K562 (cell line): ENCODE measurements around the gene NRG3. TPM values are rescaled to one million over a fixed set of nuclear protein-coding genes. Genes with fewer than 3 reads are reported as not detected.

Experiments used
- ATAC-seq: fragments of 200-7000 bp; cut with Tn5 transposase; 3 replicates; pipeline ENCODE4 v1.9.1; 2020; ENCODE audit warnings: moderate library complexity
- BruUV-seq: library from RNA; stranded (reverse); fragments of 400-500 nt; replicated peaks from 2 replicates; lab custom pipeline; 2021; lab: Mats Ljungman, UMichigan
- CTCF ChIA-PET: fragments of 300-600 bp; formaldehyde crosslinking; extraction: SDS; loops from one replicate; lab custom pipeline; 2021; ENCODE audit warnings: low intra/inter-chr PET ratio; lab: Yijun Ruan, JAX
- POLR2A ChIA-PET: fragments of 300-600, 350-650 bp; sonication (Branson Sonifier 250); formaldehyde crosslinking; extraction: SDS; loops from one replicate; lab custom pipeline; 2021; ENCODE audit warnings: antibody characterized with exemption, inconsistent platforms; lab: Yijun Ruan, JAX
- DNase-seq, 4 experiments: peaks; one replicate each; pipeline versions ENCODE4 v3.0.0 to v3.0.0-alpha.2; 2011 to 2018; ENCODE audit warnings: low spot score in 3 of 4, mixed read lengths in 3 of 4; ENCODE audit errors: extremely low read depth in 1 of 4
- FAIRE-seq: peaks from 2 replicates; lab custom pipeline; 2011; peaks lifted over from hg19 to GRCh38; lab: Jason Lieb, UNC
- H2AFZ ChIP-seq: 2 replicates; pipeline ENCODE4 v1.6.0; 2011; ENCODE audit warnings: low read depth, low read length, control low read depth, inconsistent platforms
- H3K27ac ChIP-seq: fragments of 200-600 bp; 3 replicates; pipeline ENCODE4 v1.8.0; 2011; ENCODE audit warnings: low read depth, mild to moderate bottlenecking, control low read depth, inconsistent platforms, low read length, moderate library complexity, mixed read lengths; ENCODE audit errors: extremely low read depth
- H3K27me3 ChIP-seq, 2 experiments: fragments of 300-600 bp in 1 of 2; 2 replicates in 1 of 2; 3 replicates in 1 of 2; pipeline versions ENCODE4 v1.6.0 to v1.8.0; 2011; ENCODE audit warnings: inconsistent platforms in 2 of 2, low read length in 2 of 2, mild to moderate bottlenecking in 1 of 2, mixed read lengths in 1 of 2, moderate library complexity in 1 of 2; ENCODE audit not compliant: control insufficient read depth in 2 of 2, insufficient read depth in 2 of 2
- H3K36me3 ChIP-seq: fragments of 300-600 bp; 3 replicates; pipeline ENCODE4 v1.8.0; 2011; ENCODE audit warnings: mild to moderate bottlenecking, low read length, inconsistent platforms; ENCODE audit not compliant: control insufficient read depth, insufficient read depth
- H3K4me1 ChIP-seq, 2 experiments: fragments of 200-600 bp in 1 of 2; replicated peaks in 1 of 2; 2 replicates in 1 of 2; 3 replicates in 1 of 2; pipeline versions ENCODE4 v1.5.1 to v1.8.0; 2011; ENCODE audit warnings: inconsistent platforms in 2 of 2, low read length in 2 of 2, mild to moderate bottlenecking in 1 of 2, mixed read lengths in 1 of 2, moderate library complexity in 1 of 2; ENCODE audit not compliant: control insufficient read depth in 2 of 2, insufficient read depth in 2 of 2
- H3K4me2 ChIP-seq: 2 replicates; pipeline ENCODE4 v1.6.1; 2011; ENCODE audit warnings: low read length, control low read depth, inconsistent platforms, mixed read lengths; ENCODE audit not compliant: insufficient read depth
- H3K4me3 ChIP-seq: fragments of 200-600 bp; sonication (generic), shearing (Covaris generic); 2 replicates; pipeline ENCODE4 v1.5.1; 2016; ENCODE audit warnings: control low read depth, inconsistent platforms
- H3K79me2 ChIP-seq: fragments of 200-600 bp; 3 replicates; pipeline ENCODE4 v1.8.0; 2011; ENCODE audit warnings: low read length, inconsistent platforms; ENCODE audit not compliant: control insufficient read depth, insufficient read depth
- H3K9ac ChIP-seq, 2 experiments: 2 replicates each; pipeline versions ENCODE4 v1.6.0 to v1.6.1; 2011; ENCODE audit warnings: low read depth in 2 of 2, low read length in 2 of 2, control low read depth in 1 of 2, inconsistent platforms in 1 of 2, mild to moderate bottlenecking in 1 of 2, mixed read lengths in 1 of 2; ENCODE audit not compliant: insufficient read depth in 1 of 2
- H3K9me1 ChIP-seq: one replicate; pipeline ENCODE4 v1.6.0; 2011; ENCODE audit warnings: inconsistent platforms, mild to moderate bottlenecking, low read length, moderate library complexity; ENCODE audit not compliant: control insufficient read depth, insufficient read depth
- H3K9me3 ChIP-seq: replicated peaks from 2 replicates; pipeline ENCODE4 v1.5.1; 2011; ENCODE audit warnings: low read depth, low read length, inconsistent platforms; ENCODE audit not compliant: control insufficient read depth, insufficient read depth
- H4K20me1 ChIP-seq: replicated peaks from 2 replicates; pipeline ENCODE4 v1.6.1; 2011; ENCODE audit warnings: low read length, inconsistent platforms, mixed read lengths; ENCODE audit not compliant: control insufficient read depth, insufficient read depth
- CBFA2T2 ChIP-seq: fragments of 450-650 bp; conservative IDR thresholded peaks from 2 replicates; pipeline ENCODE4 v1.6.1; 2017; ENCODE audit warnings: mild to moderate bottlenecking
- GATAD2B ChIP-seq: fragments of 450-650 bp; IDR thresholded peaks from 2 replicates; pipeline ENCODE4 v1.6.1; 2017; ENCODE audit warnings: mild to moderate bottlenecking, borderline replicate concordance
- MYBL2 ChIP-seq, 2 experiments: fragments of 450-650 bp in 1 of 2; sonication (generic) in 1 of 2; formaldehyde crosslinking in 1 of 2; IDR thresholded peaks; 2 replicates each; pipeline versions ENCODE4 v1.6.1 to v1.8.1; 2017 to 2022; ENCODE audit warnings: borderline replicate concordance in 1 of 2, inconsistent platforms in 1 of 2, low read depth in 1 of 2, mild to moderate bottlenecking in 1 of 2, missing genetic modification reagents in 1 of 2, moderate library complexity in 1 of 2
- RBM34 ChIP-seq: fragments of 200-400 bp; formaldehyde crosslinking; IDR thresholded peaks from 2 replicates; pipeline ENCODE4 v1.6.1; 2018; ENCODE audit warnings: low read length, borderline replicate concordance; ENCODE audit not compliant: insufficient read depth
- ZEB2 ChIP-seq: fragments of 450-650 bp; IDR thresholded peaks from 2 replicates; pipeline ENCODE4 v1.6.1; 2016
- ZNF41 ChIP-seq: fragments of 250-450 bp; sonication (Bioruptor Pico); conservative IDR thresholded peaks from 2 replicates; pipeline ENCODE4 v1.4.0; 2020; ENCODE audit warnings: mild to moderate bottlenecking
- WGBS: fragments of 100-300 bp; shearing (Covaris generic); methylation state at CpG from one replicate; pipeline ENCODE4 v1.1.6; 2016; ENCODE audit warnings: low coverage, mixed read lengths; ENCODE audit not compliant: insufficient coverage; ENCODE audit errors: missing lambda C conversion rate; 5-methylcytosine and 5-hydroxymethylcytosine counted together
- in situ Hi-C: fragments of 300-500 bp; cut with MboI; formaldehyde crosslinking; loops from 4 replicates; pipeline ENCODE4 v1.15.0; 2018; ENCODE audit warnings: inconsistent platforms, mixed read lengths
- intact Hi-C: fragments of 100-400 bp; cut with micrococcal nuclease; formaldehyde crosslinking; loops from 2 replicates; pipeline ENCODE4 v1.14.2; 2022
- polyA plus RNA-seq, 8 experiments: library from polyadenylated mRNA; depleted of rRNA in 4 of 8; stranded (reverse) in 5 of 8; unstranded in 3 of 8; fragments of >200 nt; fragmentation: Nextera tagmentation in 2 of 8; fragmentation: Illumina TruSeq in 1 of 8; extraction: Ambion mirVana in 2 of 8; extraction: Trizol in 1 of 8; gene quantifications; 2 replicates each; pipeline versions ENCODE4 v1.2.1 to v1.2.3, GENCODE V29; 2011 to 2014; ENCODE audit warnings: inconsistent platforms in 1 of 8, missing spikeins in 1 of 8
- total RNA-seq, 7 experiments: library from RNA; depleted of rRNA in 6 of 7; stranded (reverse); fragments of >200 nt in 6 of 7; fragmentation: Illumina TruSeq in 2 of 7; extraction: Trizol in 2 of 7; gene quantifications; 2 replicates each; pipeline versions ENCODE4 v1.2.1 to v1.2.3, GENCODE V29; 2011 to 2021; ENCODE audit warnings: low replicate concordance in 1 of 7
- TF ChIP-seq, protein P1 (sequence below): IDR thresholded peaks from 2 replicates; pipeline ENCODE4 v1.6.1; 2011; ENCODE audit warnings: borderline replicate concordance, low read depth, mild to moderate bottlenecking, moderate library complexity, low read length; ENCODE audit not compliant: insufficient read depth, poor library complexity, severe bottlenecking

NRG3 gene
- total and polyA plus RNA-seq, 9 of the 15 experiments (the other 6 are each of a cell fraction or from before 2014, with no cell fraction given) = not detected

- TF ChIP-seq ZNF41 (CRISPR knock-in tag) = no peak
- TF ChIP-seq GATAD2B = no peak
- TF ChIP-seq ZEB2 = no peak
- no peak for TF ChIP-seq MYBL2 (IDR thresholded peaks at IDR 0.05; ENCODE audit: low read depth)
- no peak for TF ChIP-seq MYBL2 (CRISPR knock-in tag; IDR thresholded peaks at IDR 0.05; ENCODE audit: borderline replicate concordance)
- TF ChIP-seq, all 486 proteins: peak for 0
These were observed 786.7 kb downstream of the NRG3 start (continued) for GRCh38 chr10:82661701-82662100.

- ATAC-seq (no peak), DNase-seq (no peak), FAIRE-seq (no peak)
- TF ChIP-seq, protein P1, sequence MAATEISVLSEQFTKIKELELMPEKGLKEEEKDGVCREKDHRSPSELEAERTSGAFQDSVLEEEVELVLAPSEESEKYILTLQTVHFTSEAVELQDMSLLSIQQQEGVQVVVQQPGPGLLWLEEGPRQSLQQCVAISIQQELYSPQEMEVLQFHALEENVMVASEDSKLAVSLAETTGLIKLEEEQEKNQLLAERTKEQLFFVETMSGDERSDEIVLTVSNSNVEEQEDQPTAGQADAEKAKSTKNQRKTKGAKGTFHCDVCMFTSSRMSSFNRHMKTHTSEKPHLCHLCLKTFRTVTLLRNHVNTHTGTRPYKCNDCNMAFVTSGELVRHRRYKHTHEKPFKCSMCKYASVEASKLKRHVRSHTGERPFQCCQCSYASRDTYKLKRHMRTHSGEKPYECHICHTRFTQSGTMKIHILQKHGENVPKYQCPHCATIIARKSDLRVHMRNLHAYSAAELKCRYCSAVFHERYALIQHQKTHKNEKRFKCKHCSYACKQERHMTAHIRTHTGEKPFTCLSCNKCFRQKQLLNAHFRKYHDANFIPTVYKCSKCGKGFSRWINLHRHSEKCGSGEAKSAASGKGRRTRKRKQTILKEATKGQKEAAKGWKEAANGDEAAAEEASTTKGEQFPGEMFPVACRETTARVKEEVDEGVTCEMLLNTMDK = no peak
- no peak for TF ChIP-seq RBM34
- TF ChIP-seq CBFA2T2 = no peak
- POLR2A ChIA-PET = no interaction called here
- intact Hi-C loops (no loop called here), in situ Hi-C loops (no loop called here)
- Histone ChIP-seq H3K9me3 (no peaks in the 10 kb centered on the region), H3K4me1 (no peaks in the 10 kb centered on the region), H3K9me1 (no peaks in the 10 kb centered on the region), H3K79me2 (no peaks in the 10 kb centered on the region), H3K4me3 (no peak overlapping the region), H2AFZ (no peak overlapping the region), H3K27me3 (no peaks in the 10 kb centered on the region), H4K20me1 (no peaks in the 10 kb centered on the region), H3K27ac (no peak overlapping the region), H3K4me2 (no peak overlapping the region), H3K9ac (no peak overlapping the region), H3K36me3 (no peaks in the 10 kb centered on the region)
- CTCF ChIA-PET = no interaction called here
- no TSS peak for BruUV-seq
- 0% methylated on average over 4 of the region's 4 CpGs for WGBS
These were observed 793.4 kb downstream of the NRG3 start for GRCh38 chr10:82668221-82668895.
